HG02973 (cell line): ENCODE measurements around the gene RIPK3.
"Not testable (repeated sequence)": the region's sequence is repeated elsewhere in the genome, so short reads cannot be mapped to it uniquely, and the experiment has no call there.

Experiments used
- ATAC-seq: cut with Tn5 transposase; IDR thresholded peaks from one replicate; pipeline ENCODE4 v1.9.1; 2021; ENCODE audit warnings: moderate library complexity; ENCODE audit not compliant: unreplicated experiment

Gene RIPK3

DNA sequence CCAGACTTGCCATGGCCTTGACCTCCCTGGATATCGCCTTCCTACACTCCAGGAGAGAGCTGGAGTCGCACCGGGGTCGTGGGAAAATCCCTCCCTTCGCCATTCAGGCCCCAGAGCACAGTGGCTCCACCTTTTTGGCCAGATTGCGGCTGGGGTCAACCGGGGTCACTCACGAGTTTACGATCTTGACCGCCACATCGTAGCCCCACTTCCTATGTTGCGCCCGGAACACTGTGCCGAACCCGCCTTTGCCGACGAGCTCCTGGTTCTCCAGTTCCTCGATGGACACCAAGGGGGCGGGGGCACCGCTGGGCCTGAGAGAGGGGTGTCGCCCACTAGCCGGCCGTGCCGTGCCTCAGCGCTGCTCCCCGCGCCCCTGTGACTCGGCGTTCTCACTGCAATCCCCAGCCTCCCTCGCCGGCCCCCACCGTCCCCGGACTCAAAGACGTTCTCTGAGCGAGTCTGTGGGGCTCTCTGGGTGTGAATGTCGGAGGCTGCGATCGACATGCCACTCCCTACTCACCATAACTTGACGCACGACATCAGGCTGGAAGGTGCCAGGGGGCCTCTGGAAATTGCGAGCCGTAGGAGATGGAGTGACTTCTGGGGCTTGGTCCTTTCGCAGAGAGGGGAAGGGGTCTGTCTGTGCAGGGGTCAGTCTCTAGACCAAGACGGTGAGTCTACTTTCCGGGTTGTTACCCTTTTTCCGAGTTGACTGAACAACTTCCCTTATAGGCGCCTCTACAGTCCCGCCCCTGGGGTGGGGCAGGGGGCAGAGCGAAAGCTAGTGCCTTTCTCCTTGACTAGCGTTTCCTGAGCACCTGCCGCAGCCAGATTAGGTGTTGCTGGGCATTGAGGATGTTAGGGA lies at the start of gene RIPK3:
TSS of gene RIPK3 (minus strand) at position 708 of the 868 bp plus-strand sequence. CDS start at position 543, 165 bp downstream.
- peak; percentile 80 for ATAC-seq

DNA sequence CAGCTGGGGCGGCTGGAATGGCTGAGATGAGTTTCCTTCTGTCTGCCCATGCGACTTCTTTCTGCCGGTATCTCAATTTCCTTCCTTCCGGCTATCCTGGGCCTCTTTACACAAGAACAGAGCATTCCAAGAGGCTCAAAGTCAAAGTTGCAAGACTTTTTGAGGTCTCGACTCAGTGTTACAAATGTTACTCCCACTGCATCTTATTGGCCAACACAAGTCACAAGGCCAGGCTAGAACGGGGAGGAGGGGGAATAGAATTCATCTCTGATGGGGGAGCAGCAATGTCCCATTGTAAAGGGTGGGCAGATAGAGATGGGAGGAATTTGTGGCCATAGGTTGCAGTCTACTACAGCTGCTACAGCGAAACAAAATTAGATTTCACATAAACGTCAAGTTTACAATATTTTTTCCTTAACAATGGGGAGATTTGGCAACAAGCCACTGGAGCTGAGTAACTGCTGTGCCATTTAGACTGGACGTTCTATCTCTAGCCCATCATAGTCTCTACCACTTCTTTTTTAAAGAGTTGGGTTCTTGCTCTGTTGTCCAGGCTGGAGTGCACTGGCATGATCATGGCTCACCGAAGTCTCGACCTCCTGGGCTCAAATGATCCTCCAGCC lies 49.5 kb upstream of the RIPK3 start:
- no peak for ATAC-seq

- ATAC-seq = no peak
These were observed 48.8 kb upstream of the RIPK3 start for GRCh38 chr14:24388474-24389179.

- not testable (repeated sequence) for ATAC-seq
These were observed 47.8 kb upstream of the RIPK3 start for GRCh38 chr14:24387579-24387978.

- ATAC-seq = no peak
These were observed 47.2 kb upstream of the RIPK3 start for GRCh38 chr14:24387009-24387345.

GRCh38 chr14:24385524-24385923 lies 45.7 kb upstream of the RIPK3 start:
- ATAC-seq = no peak

GRCh38 chr14:24384169-24384568 lies 44.4 kb upstream of the RIPK3 start:
- no peak for ATAC-seq

- no peak for ATAC-seq
These were observed 42.2 kb upstream of the RIPK3 start for GRCh38 chr14:24382064-24382371.

- ATAC-seq = no peak
These were observed 41.7 kb upstream of the RIPK3 start for GRCh38 chr14:24381363-24382063.

DNA sequence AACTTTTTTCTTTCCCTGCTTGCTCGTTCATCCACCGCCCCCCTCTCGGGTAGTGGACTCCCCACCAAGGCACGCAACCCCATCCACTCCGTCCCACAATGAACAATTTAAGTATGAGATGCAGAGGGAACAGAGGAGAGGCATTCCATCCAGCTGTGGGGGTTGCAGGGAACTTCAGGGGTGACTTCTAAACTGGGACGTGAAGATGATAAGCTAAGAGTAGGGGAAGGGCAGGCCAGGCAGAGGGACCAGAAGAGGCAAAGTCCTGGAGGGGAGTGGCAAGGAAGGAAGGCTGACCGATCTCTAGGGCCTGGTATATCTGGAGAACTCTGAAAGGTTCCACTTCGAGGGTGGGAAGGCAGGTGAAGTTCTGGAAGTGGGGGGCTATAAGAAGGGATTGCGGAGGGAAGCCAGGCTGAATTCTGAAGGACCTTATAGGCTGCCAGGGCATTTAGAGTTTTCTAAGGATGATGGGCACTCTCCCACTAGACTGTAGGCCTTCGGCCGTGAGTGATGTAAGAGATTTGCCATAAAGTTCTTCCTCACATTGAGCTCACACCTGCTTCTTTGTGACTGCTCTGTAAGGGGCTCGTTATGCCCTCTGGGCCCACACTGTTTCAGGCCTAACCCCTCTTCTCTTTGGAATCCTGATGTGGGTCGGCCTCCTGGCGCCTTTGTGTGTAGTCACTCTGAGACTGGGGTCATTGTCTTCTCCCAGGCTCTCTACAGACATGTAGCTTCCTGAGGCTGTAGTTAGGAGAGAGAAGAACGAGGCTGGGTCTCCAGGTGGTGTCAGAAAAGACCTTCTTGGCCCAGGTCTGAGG lies 40.3 kb upstream of the RIPK3 start:
- ATAC-seq = no peak

- ATAC-seq = no peak
These were observed 39.5 kb upstream of the RIPK3 start for GRCh38 chr14:24378981-24379906.

DNA sequence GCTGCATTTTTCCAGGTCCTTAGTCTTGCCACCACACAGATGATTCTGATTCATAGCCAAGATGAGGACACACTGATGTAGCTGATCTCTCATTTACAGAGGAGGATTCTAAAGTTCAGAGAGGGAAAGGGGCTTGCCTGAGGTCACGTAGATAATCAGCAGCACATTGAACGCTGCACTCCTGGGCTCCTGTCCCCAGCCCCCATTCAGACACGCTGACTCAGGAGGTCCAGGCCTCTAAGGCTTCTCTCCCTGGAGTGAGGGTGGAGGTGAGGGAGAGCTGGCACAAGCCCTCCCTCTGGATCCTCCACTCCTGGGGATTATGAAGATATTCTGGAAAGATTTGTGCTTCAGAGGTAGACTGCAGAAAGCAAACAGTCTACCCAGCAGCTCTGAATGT lies 38.5 kb upstream of the RIPK3 start:
- no peak for ATAC-seq

- no peak for ATAC-seq
These were observed 37.9 kb upstream of the RIPK3 start for GRCh38 chr14:24377657-24378056.

DNA sequence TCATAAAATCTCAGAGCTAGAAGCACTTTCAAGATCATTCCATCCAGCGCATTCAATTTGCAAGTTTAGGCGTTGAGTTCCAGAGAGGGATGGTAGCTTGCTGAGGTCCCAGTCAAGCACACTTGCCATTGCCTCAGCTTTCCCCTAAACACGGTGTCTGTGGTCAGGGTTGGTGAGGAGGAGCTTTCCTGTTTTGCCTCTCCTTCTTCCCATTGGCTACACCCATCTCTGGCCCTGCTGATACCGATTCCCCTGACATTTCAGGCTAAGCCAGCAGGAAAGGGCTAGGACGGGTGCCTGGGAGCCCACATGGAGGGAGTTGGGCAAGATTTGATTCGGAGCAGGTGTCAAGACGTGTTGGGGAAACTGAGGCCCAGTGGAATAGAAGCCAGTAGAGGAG lies 37.3 kb upstream of the RIPK3 start:
- no peak for ATAC-seq

DNA sequence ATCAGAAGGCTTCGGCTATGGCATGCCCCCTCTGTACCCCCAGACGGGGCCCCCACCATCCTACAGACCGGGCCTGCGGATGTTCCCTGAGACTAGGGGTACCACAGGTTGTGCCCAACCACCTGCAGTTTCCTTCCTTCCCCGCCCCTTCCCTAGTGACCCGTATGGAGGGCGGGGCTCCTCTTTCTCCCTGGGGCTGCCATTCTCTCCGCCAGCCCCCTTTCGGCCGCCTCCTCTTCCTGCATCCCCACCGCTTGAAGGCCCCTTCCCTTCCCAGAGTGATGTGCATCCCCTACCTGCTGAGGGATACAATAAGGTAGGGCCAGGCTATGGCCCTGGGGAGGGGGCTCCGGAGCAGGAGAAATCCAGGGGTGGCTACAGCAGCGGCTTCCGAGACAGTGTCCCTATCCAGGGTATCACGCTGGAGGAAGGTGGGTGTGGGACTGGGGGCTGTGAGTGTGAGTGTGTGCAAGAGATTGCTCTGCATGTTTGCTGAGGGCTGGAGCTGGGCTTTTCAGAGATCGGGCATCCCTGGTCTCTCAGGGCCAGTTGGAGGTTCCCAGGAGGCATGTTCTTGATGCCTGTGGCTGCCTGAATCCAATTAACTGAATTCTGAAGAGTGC lies 36.8 kb upstream of the RIPK3 start:
- no peak for ATAC-seq

DNA sequence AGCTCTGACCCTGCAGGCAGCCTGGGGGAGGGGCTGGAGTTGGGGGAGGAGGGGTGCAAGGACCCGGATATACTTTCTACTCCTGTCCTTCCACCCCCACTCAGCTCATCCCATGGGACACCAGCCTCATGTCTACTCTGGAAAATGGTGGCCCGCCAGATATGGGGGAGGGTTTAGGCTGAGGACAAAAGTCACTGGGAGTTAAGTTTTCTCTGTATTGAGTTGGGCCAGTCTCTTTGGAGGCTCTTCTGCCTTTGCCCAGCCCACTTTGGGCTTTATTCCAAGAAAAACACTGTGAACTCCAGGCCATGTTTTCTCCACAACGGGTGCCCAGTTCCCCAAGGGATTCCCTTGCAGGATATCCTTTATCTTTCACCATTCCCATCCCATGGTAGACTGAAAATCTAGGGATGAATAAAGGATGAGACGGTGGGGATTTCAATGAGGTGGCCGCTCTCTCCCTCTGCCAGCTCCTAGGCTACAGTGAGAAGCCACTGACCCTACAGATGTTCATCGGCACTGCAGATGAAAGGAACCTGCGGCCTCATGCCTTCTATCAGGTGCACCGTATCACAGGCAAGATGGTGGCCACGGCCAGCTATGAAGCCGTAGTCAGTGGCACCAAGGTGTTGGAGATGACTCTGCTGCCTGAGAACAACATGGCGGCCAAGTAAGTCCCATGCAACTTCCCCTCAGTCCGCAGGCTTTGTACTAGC lies 33.1 kb upstream of the RIPK3 start:
- ATAC-seq = no peak

DNA sequence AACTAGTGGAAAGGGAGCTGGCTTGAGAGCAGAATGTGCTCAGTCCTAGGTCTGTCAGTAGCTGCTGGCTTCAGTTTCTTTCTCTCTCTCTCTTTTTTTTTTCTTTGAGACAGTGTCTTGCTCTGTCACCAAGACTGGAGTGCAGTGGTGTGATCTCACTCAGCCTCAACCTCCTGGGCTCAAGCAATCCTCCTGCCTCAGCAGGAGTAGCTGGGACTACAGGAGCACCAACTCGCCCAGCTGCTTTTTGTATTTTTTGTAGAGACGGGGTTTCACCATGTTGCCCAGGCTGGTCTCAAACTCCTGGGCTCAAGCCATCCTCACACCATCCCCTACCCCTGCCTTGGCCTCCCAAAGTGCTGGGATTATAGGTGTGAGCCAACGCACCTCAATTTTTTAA lies 31.8 kb upstream of the RIPK3 start:
- ATAC-seq = not testable (repeated sequence)

- no peak for ATAC-seq
These were observed 31.0 kb upstream of the RIPK3 start for GRCh38 chr14:24370748-24371147.
